HG03342 (cell line): ENCODE data around the gene MCTP2.

Experiments
- ATAC-seq: cut with Tn5 transposase; IDR thresholded peaks from one replicate; pipeline ENCODE4 v1.9.1; 2021; ENCODE audit warnings: mild to moderate bottlenecking, moderate library complexity; ENCODE audit not compliant: unreplicated experiment

Gene MCTP2

GRCh38 chr15:94432279-94432678 is 200.9 kb downstream of the MCTP2 start:
- no peak for ATAC-seq

GRCh38 chr15:94439158-94439557 is 207.8 kb downstream of the MCTP2 start:
- ATAC-seq = no peak

GRCh38 chr15:94441760-94442159 is 210.4 kb downstream of the MCTP2 start:
- ATAC-seq = no peak

- no peak for ATAC-seq
Measured at GRCh38 chr15:94442480-94442879, 211.1 kb downstream of the MCTP2 start.

GRCh38 chr15:94443186-94443585 is 211.8 kb downstream of the MCTP2 start:
- no peak for ATAC-seq

GRCh38 chr15:94445566-94446160 is 214.3 kb downstream of the MCTP2 start:
- ATAC-seq = no peak

- no peak for ATAC-seq
Measured at GRCh38 chr15:94446441-94446840, 215.1 kb downstream of the MCTP2 start.

- no peak for ATAC-seq
Measured at GRCh38 chr15:94451466-94451865, 220.1 kb downstream of the MCTP2 start.

GRCh38 chr15:94453227-94453988 is 222.0 kb downstream of the MCTP2 start:
- ATAC-seq = no peak

GRCh38 chr15:94455297-94455696 is 223.9 kb downstream of the MCTP2 start:
- ATAC-seq = no peak

GRCh38 chr15:94456226-94456625 is 224.9 kb downstream of the MCTP2 start:
- no peak for ATAC-seq

GRCh38 chr15:94457661-94458060 is 226.3 kb downstream of the MCTP2 start:
- ATAC-seq = no peak

GRCh38 chr15:94460624-94461023 is 229.3 kb downstream of the MCTP2 start:
- ATAC-seq = no peak

- peak; percentile 48 for ATAC-seq
Measured at GRCh38 chr15:94467034-94467433, 235.7 kb downstream of the MCTP2 start.

- no peak for ATAC-seq
Measured at GRCh38 chr15:94470492-94470891, 239.1 kb downstream of the MCTP2 start.

- no peak for ATAC-seq
Measured at GRCh38 chr15:94476686-94477085, 245.3 kb downstream of the MCTP2 start.

GRCh38 chr15:94477913-94478553 is 246.7 kb downstream of the MCTP2 start:
- no peak for ATAC-seq

- no peak for ATAC-seq
Measured at GRCh38 chr15:94478763-94479162, 247.4 kb downstream of the MCTP2 start.

- no peak for ATAC-seq
Measured at GRCh38 chr15:94480289-94480834, 249.0 kb downstream of the MCTP2 start.

- ATAC-seq = no peak
Measured at GRCh38 chr15:94485148-94485719, 253.9 kb downstream of the MCTP2 start.

GRCh38 chr15:94487635-94488034 is 256.3 kb downstream of the MCTP2 start:
- ATAC-seq = no peak
